Keratinocyte (primary cell): ENCODE results near the gene LANCL3. TPM values are rescaled to one million over a fixed set of nuclear protein-coding genes. Genes with fewer than 3 reads are reported as not detected.

Source experiments
- DNase-seq: peaks from one replicate; pipeline ENCODE4 v3.0.0-alpha.2; 2011; ENCODE audit warnings: low read depth, missing footprints, low spot score
- FAIRE-seq: peaks from 2 replicates; lab custom pipeline; 2011; peaks lifted over from hg19 to GRCh38; lab: Jason Lieb, UNC
- H2AFZ ChIP-seq: 2 replicates; pipeline ENCODE4 v1.6.0; 2012; ENCODE audit warnings: low read length, control low read depth, inconsistent platforms; ENCODE audit not compliant: control insufficient read depth
- H3K27ac ChIP-seq: 2 replicates; pipeline ENCODE4 v1.5.1; 2011; ENCODE audit warnings: low read length; ENCODE audit not compliant: control insufficient read depth, insufficient read depth
- H3K27me3 ChIP-seq: 3 replicates; pipeline ENCODE4 v1.6.0; 2011; ENCODE audit warnings: low read length; ENCODE audit not compliant: control insufficient read depth, insufficient read depth; ENCODE audit errors: extremely low read depth
- H3K36me3 ChIP-seq, 2 experiments: 2 replicates in 1 of 2; 3 replicates in 1 of 2; pipeline ENCODE4 v1.5.1; 2011; ENCODE audit warnings: low read length in 2 of 2, mild to moderate bottlenecking in 1 of 2; ENCODE audit not compliant: control insufficient read depth in 2 of 2, insufficient read depth in 2 of 2; ENCODE audit errors: extremely low read depth in 1 of 2
- H3K4me1 ChIP-seq: 3 replicates; pipeline ENCODE4 v1.5.1; 2011; ENCODE audit warnings: low read length; ENCODE audit not compliant: control insufficient read depth, insufficient read depth; ENCODE audit errors: extremely low read depth
- H3K4me2 ChIP-seq: 3 replicates; pipeline ENCODE4 v1.6.0; 2011; ENCODE audit warnings: low read depth, low read length; ENCODE audit not compliant: control insufficient read depth, insufficient read depth; ENCODE audit errors: extremely low read depth
- H3K4me3 ChIP-seq, 3 experiments: fragments of 200-600 bp in 1 of 3; sonication (generic) in 1 of 3; 2 replicates in 2 of 3; 3 replicates in 1 of 3; pipeline ENCODE4 v1.5.1; 2011 to 2016; ENCODE audit warnings: low read length in 3 of 3, mild to moderate bottlenecking in 3 of 3, control low read depth in 2 of 3, inconsistent platforms in 1 of 3, low read depth in 1 of 3, mixed read lengths in 1 of 3, mixed run types in 1 of 3, moderate library complexity in 1 of 3; ENCODE audit not compliant: control insufficient read depth in 2 of 3, insufficient read depth in 2 of 3; ENCODE audit errors: extremely low read depth in 1 of 3
- H3K79me2 ChIP-seq: 2 replicates; pipeline ENCODE4 v1.6.0; 2012; ENCODE audit warnings: low read length; ENCODE audit not compliant: control insufficient read depth, insufficient read depth
- H3K9ac ChIP-seq: 3 replicates; pipeline ENCODE4 v1.6.0; 2011; ENCODE audit warnings: low read length; ENCODE audit not compliant: control insufficient read depth, insufficient read depth; ENCODE audit errors: extremely low read depth
- H3K9me1 ChIP-seq: 3 replicates; pipeline ENCODE4 v1.6.0; 2011; ENCODE audit warnings: low read length; ENCODE audit not compliant: control insufficient read depth, insufficient read depth; ENCODE audit errors: extremely low read depth
- H3K9me3 ChIP-seq: 2 replicates; pipeline ENCODE4 v1.5.1; 2012; ENCODE audit warnings: low read depth, low read length; ENCODE audit not compliant: control insufficient read depth
- H4K20me1 ChIP-seq: 3 replicates; pipeline ENCODE4 v1.6.0; 2011; ENCODE audit warnings: low read length; ENCODE audit not compliant: control insufficient read depth, insufficient read depth; ENCODE audit errors: extremely low read depth
- CTCF ChIP-seq, 3 experiments: IDR thresholded peaks in 1 of 3; conservative IDR thresholded peaks in 1 of 3; optimal IDR thresholded peaks in 1 of 3; 2 replicates in 2 of 3; 3 replicates in 1 of 3; pipeline versions ENCODE3 to v1.5.1; 2011; ENCODE audit warnings: low read length in 3 of 3, mild to moderate bottlenecking in 3 of 3, moderate library complexity in 2 of 3, control low read depth in 1 of 3, inconsistent platforms in 1 of 3; ENCODE audit not compliant: insufficient read depth in 2 of 3; ENCODE audit errors: extremely low read depth in 1 of 3
- EZH2 ChIP-seq: IDR thresholded peaks from one replicate; pipeline ENCODE4 v1.6.1; 2012; ENCODE audit warnings: inconsistent platforms, mild to moderate bottlenecking, low read length, moderate library complexity
- dilution Hi-C: fragments of 300-500 bp; cut with MboI; formaldehyde crosslinking; loops from one replicate; pipeline ENCODE4 v1.7.0; 2020; ENCODE audit warnings: low sequenced_read_pairs; ENCODE audit not compliant: extremely low pct_ligation_motif_present
- polyA plus RNA-seq, 5 experiments: library from polyadenylated mRNA; depleted of rRNA in 3 of 5; stranded (reverse) in 3 of 5; stranded (forward) in 1 of 5; unstranded in 1 of 5; fragments of >200 nt; gene quantifications; 1 replicate in 1 of 5; 2 replicates in 3 of 5; 3 replicates in 1 of 5; pipeline versions ENCODE4 v1.2.1 to v1.2.3, GENCODE V29; 2011 to 2012; ENCODE audit warnings: missing spikeins in 2 of 5, low read depth in 1 of 5, low replicate concordance in 1 of 5

Gene LANCL3
- polyA plus RNA-seq, 1 donor (not counting 4 experiments of a cell fraction or from before 2014, with no cell fraction given): 0.97 TPM

- Histone ChIP-seq H3K9me3 (no peaks in the 10 kb centered on the region), H3K4me3 (no peak overlapping the region), H3K79me2 (no peaks in the 10 kb centered on the region), H2AFZ (no peak overlapping the region), H3K9me1 (no peaks in the 10 kb centered on the region), H3K4me1 (no peaks in the 10 kb centered on the region), H4K20me1 (no peaks in the 10 kb centered on the region), H3K4me2 (no peak overlapping the region), H3K27me3 (no peaks in the 10 kb centered on the region), H3K27ac (no peak overlapping the region), H3K36me3 (no peaks in the 10 kb centered on the region), H3K9ac (no peak overlapping the region)
- dilution Hi-C loops: no loop called here
- FAIRE-seq (no peak), DNase-seq (no peak)
- TF ChIP-seq CTCF (optimal IDR thresholded peaks at IDR 0.05 in 1 of 3, IDR thresholded peaks at IDR 0.05 in 1 of 3, conservative IDR thresholded peaks at IDR 0.05 in 1 of 3; ENCODE audit: extremely low read depth in 1 of 3, insufficient read depth in 2 of 3, low read length in 3 of 3): no peak
- TF ChIP-seq EZH2: no peak
Observed at GRCh38 chrX:37679888-37680287, 108.4 kb downstream of the LANCL3 start.

- H3K9me3 ChIP-seq: no peaks in the 10 kb centered on the region
- no peak overlapping the region for H3K4me2 ChIP-seq
- no peak for TF ChIP-seq CTCF (optimal IDR thresholded peaks at IDR 0.05 in 1 of 3, IDR thresholded peaks at IDR 0.05 in 1 of 3, conservative IDR thresholded peaks at IDR 0.05 in 1 of 3; ENCODE audit: extremely low read depth in 1 of 3, insufficient read depth in 2 of 3, low read length in 3 of 3)
- no peak for TF ChIP-seq EZH2
- H3K9ac ChIP-seq: no peak overlapping the region
- H2AFZ ChIP-seq: no peak overlapping the region
- no peak overlapping the region for H3K27ac ChIP-seq
- H4K20me1 ChIP-seq: no peaks in the 10 kb centered on the region
- FAIRE-seq: no peak
- no peaks in the 10 kb centered on the region for H3K4me1 ChIP-seq
- no peaks in the 10 kb centered on the region for H3K79me2 ChIP-seq
- no peaks in the 10 kb centered on the region for H3K36me3 ChIP-seq
- dilution Hi-C loops: no loop called here
- H3K9me1 ChIP-seq: no peaks in the 10 kb centered on the region
- no peak overlapping the region for H3K4me3 ChIP-seq
- no peaks in the 10 kb centered on the region for H3K27me3 ChIP-seq
- no peak for DNase-seq
Observed at GRCh38 chrX:37684426-37684825, 113.0 kb downstream of the LANCL3 start.
